NB4 (cell line): ENCODE measurements around the gene MPHOSPH9.

Experiments used
- DNase-seq: peaks from one replicate; pipeline ENCODE4 v3.0.0; 2010; ENCODE audit warnings: low read depth
- H3K4me3 ChIP-seq: one replicate; pipeline ENCODE4 v1.5.1; 2011; ENCODE audit warnings: mild to moderate bottlenecking, low read depth, low read length, moderate library complexity
- MYC ChIP-seq: IDR thresholded peaks from 2 replicates; pipeline ENCODE4 v1.6.1; 2011; ENCODE audit warnings: low read depth, low read length
- POLR2A ChIP-seq: IDR thresholded peaks from 2 replicates; pipeline ENCODE4 v1.6.1; 2011; ENCODE audit warnings: mild to moderate bottlenecking; ENCODE audit not compliant: insufficient read length; ENCODE audit errors: extremely low read depth
- TF ChIP-seq, protein P1 (sequence below): IDR thresholded peaks from 2 replicates; pipeline ENCODE4 v1.6.1; 2011; ENCODE audit warnings: low read depth, low read length
- TF ChIP-seq, protein P2 (sequence below): IDR thresholded peaks from one replicate; pipeline ENCODE4 v1.5.1; 2012; ENCODE audit warnings: low read depth, low read length

The MPHOSPH9 gene

DNA sequence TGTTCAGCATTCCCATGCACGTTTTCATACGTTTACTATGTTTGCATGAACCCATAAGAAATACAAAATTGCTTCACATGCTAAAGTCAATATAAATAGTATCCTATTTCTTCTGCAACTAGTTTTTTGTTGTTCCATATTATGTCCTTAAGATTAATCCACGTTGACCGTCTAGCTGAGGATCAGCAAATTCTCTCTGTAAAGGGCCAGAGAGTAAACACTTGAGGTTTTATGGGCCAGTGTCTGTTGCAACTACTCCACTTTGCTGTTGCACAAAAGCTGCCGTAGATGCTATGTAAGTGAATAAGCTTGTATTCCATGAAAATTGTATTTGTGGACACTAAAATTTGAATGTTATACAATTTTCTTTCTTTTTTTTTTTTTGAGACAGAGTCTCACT is 61.0 kb downstream of the MPHOSPH9 start:
- no peak for DNase-seq
- TF ChIP-seq POLR2A (no peak), MYC (no peak)
- TF ChIP-seq, protein P1, sequence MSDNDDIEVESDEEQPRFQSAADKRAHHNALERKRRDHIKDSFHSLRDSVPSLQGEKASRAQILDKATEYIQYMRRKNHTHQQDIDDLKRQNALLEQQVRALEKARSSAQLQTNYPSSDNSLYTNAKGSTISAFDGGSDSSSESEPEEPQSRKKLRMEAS = no peak
- TF ChIP-seq, protein P2, sequence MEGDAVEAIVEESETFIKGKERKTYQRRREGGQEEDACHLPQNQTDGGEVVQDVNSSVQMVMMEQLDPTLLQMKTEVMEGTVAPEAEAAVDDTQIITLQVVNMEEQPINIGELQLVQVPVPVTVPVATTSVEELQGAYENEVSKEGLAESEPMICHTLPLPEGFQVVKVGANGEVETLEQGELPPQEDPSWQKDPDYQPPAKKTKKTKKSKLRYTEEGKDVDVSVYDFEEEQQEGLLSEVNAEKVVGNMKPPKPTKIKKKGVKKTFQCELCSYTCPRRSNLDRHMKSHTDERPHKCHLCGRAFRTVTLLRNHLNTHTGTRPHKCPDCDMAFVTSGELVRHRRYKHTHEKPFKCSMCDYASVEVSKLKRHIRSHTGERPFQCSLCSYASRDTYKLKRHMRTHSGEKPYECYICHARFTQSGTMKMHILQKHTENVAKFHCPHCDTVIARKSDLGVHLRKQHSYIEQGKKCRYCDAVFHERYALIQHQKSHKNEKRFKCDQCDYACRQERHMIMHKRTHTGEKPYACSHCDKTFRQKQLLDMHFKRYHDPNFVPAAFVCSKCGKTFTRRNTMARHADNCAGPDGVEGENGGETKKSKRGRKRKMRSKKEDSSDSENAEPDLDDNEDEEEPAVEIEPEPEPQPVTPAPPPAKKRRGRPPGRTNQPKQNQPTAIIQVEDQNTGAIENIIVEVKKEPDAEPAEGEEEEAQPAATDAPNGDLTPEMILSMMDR = no peak
- no peak overlapping the region for H3K4me3 ChIP-seq

DNA sequence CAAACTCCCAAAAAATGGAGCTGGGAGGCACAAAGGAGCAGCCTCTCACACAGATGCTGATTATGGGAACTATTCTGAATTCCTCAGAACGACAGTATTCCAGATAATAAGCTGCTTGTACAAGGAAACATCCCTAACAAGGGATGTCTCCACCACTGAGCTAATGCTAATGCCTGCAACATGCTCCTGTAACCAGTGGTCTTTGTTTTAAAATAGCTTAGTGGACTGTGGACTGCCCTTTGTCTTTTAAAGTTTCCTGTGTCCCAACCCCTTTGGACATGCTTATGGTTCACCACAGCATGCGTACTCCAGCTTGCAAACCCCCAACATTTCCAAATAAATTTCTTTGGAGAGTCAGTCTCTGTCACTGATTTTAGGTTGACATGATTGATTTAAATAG is 65.6 kb downstream of the MPHOSPH9 start:
- no peak for DNase-seq
- no peak overlapping the region for H3K4me3 ChIP-seq
- TF ChIP-seq, protein P1 = no peak
- no peak for TF ChIP-seq MYC
- TF ChIP-seq, protein P2 = no peak

DNA sequence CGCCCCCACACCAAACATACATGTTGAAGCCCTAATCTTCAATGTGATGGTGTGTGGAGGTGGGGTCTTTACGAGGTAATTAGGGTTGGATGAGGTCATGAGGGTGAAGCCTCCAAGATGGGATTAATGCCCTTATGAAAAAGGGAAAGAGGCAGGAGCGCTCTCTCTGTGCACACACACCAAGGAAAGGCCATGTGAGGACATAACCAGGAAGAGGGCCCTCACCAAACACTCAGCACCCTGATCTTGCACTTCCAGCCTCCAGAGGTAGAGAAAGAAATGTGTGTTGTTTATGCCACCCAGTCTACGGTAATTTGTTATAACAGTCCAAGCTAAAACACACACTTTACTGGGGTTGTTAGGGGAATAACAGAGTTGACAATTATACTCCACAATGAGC is 67.4 kb downstream of the MPHOSPH9 start:
- no peak overlapping the region for H3K4me3 ChIP-seq
- TF ChIP-seq, protein P2 = no peak
- no peak for TF ChIP-seq MYC
- TF ChIP-seq POLR2A = no peak
- TF ChIP-seq, protein P1 = no peak
- no peak for DNase-seq

DNA sequence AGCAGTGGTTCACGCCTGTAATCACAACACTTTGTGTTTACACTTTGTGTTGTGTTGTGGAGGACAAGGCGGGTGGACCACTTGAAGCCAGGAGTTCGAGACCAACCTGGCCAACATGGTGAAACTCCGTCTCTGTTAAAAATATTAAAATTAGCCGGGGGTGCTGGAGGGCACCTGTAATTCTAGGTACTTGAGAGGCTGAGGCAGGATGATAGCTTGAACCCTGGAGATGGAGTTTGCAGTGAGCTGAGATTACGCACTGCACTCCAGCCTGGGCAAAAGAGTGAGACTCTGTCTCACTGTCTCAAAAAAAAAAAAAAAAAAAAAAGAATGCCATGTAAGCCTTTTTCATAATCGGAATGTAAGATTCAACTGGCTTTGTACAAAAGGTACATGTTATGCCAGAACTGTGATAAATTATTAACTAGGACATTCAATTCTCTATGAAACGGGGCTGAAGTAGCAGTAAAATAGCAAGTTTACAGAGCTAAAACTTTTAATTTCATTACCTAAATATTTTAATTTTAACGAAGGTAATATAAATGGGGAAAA is 68.2 kb downstream of the MPHOSPH9 start:
- no peak for DNase-seq
- H3K4me3 ChIP-seq = no peak overlapping the region
- TF ChIP-seq MYC (no peak), POLR2A (no peak)
- TF ChIP-seq, protein P1 = no peak
- TF ChIP-seq, protein P2 = no peak

DNA sequence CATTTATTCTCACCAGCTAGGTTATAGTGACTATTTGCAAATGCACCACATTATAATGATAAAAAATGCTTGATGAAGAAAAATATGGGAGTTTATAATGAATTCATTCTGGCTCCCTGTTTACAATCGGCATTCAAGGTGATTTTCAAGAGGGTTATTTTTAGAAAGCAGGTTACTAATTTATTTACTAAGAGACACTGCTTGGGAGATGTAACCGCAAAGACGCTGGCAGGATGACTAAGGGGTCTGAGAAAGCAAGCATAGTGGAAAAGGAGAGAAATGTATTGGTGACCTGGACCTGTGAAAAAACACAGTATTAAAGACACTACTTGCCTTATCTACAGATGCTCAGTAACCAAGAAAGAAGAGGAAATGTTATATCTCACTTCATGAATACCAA is 68.7 kb downstream of the MPHOSPH9 start:
- DNase-seq = no peak
- no peak overlapping the region for H3K4me3 ChIP-seq
- TF ChIP-seq MYC (no peak), POLR2A (no peak)
- TF ChIP-seq, protein P1 = no peak
- TF ChIP-seq, protein P2 = no peak

DNA sequence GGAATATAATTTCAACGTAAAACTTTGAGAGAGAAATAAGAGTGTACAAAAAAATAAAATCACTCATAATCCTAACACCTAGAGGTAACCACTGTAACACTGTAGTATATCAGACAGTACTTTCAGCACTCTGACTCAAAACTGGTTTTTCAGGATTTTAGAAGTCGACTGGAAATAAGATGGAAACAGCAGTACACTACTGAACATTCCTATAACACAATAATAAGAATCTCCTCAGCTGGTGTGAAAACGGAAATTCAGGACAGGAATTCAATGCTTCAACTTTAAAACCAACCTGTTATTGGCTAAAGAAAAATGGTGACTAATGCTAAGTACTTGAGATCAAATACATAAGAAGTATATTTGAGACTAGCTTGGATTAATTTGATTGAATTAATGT is 69.7 kb downstream of the MPHOSPH9 start:
- no peak for TF ChIP-seq POLR2A
- TF ChIP-seq, protein P2 = no peak
- TF ChIP-seq, protein P1 = no peak
- no peak for TF ChIP-seq MYC
- no peak for DNase-seq
- no peak overlapping the region for H3K4me3 ChIP-seq
